H1 (cell line): ENCODE results near the gene RRM2. TPM values are rescaled to one million over a fixed set of nuclear protein-coding genes. Genes with fewer than 3 reads are reported as not detected.

Source experiments
- CTCF ChIA-PET: fragments of 300-600 bp; sonication (Branson Sonifier 250); formaldehyde crosslinking; loops from one replicate; lab custom pipeline; 2021; ENCODE audit not compliant: partially characterized antibody; lab: Charles Lee
- POLR2A ChIA-PET: fragments of 300-600 bp; sonication (Branson Sonifier 250); formaldehyde crosslinking; loops from one replicate; lab custom pipeline; 2021; ENCODE audit warnings: inconsistent platforms; ENCODE audit not compliant: partially characterized antibody; lab: Charles Lee
- DNase-seq, 2 experiments: peaks; one replicate each; pipeline versions ENCODE4 v3.0.0 to v3.0.0-alpha.2; 2010 to 2022; ENCODE audit warnings: low spot score in 2 of 2, low read depth in 1 of 2, mixed read lengths in 1 of 2
- FAIRE-seq: peaks from 2 replicates; lab custom pipeline; 2011; peaks lifted over from hg19 to GRCh38; lab: Jason Lieb, UNC
- H2AFZ ChIP-seq: 2 replicates; pipeline ENCODE4 v1.8.1; 2012; ENCODE audit warnings: low read length, inconsistent platforms
- H2AK5ac ChIP-seq: 2 replicates; pipeline ENCODE4 v1.6.1; 2013; ENCODE audit warnings: low read depth, low read length
- H2BK120ac ChIP-seq: replicated peaks from 2 replicates; pipeline ENCODE3; 2013; ENCODE audit warnings: low read depth, low read length, inconsistent platforms
- H2BK12ac ChIP-seq: 2 replicates; pipeline ENCODE4 v1.6.1; 2013; ENCODE audit warnings: low read depth, low read length
- H2BK15ac ChIP-seq: 2 replicates; pipeline ENCODE4 v1.6.1; 2013; ENCODE audit warnings: low read length
- H2BK20ac ChIP-seq: 2 replicates; pipeline ENCODE4 v1.6.1; 2013; ENCODE audit warnings: low read length
- H2BK5ac ChIP-seq: 2 replicates; pipeline ENCODE4 v1.6.1; 2013; ENCODE audit warnings: low read depth, low read length
- H3K14ac ChIP-seq: 2 replicates; pipeline ENCODE4 v1.6.1; 2013; ENCODE audit warnings: inconsistent platforms; ENCODE audit not compliant: insufficient read length
- H3K18ac ChIP-seq: 2 replicates; pipeline ENCODE4 v1.6.1; 2013; ENCODE audit warnings: low read length; ENCODE audit errors: extremely low read depth
- H3K23ac ChIP-seq: 2 replicates; pipeline ENCODE4 v1.6.1; 2013; ENCODE audit warnings: inconsistent platforms; ENCODE audit not compliant: insufficient read length
- H3K23me2 ChIP-seq: 2 replicates; pipeline ENCODE4 v1.6.1; 2013; ENCODE audit warnings: low read depth, low read length
- H3K27ac ChIP-seq: 2 replicates; pipeline ENCODE4 v1.6.1; 2011; ENCODE audit warnings: low read depth, low read length, inconsistent platforms
- H3K27me3 ChIP-seq, 4 experiments: replicated peaks in 1 of 4; 1 replicate in 1 of 4; 2 replicates in 3 of 4; pipeline versions ENCODE4 v1.6.1 to v1.8.1; 2011 to 2013; ENCODE audit warnings: low read length in 3 of 4, mild to moderate bottlenecking in 3 of 4, inconsistent platforms in 2 of 4, mixed read lengths in 2 of 4, moderate library complexity in 1 of 4; ENCODE audit not compliant: control insufficient read depth in 3 of 4, insufficient read depth in 3 of 4; ENCODE audit errors: extremely low read depth in 1 of 4
- H3K36me3 ChIP-seq, 4 experiments: 2 replicates each; pipeline versions ENCODE4 v1.6.1 to v1.8.1; 2011 to 2013; ENCODE audit warnings: mild to moderate bottlenecking in 4 of 4, low read length in 3 of 4, moderate library complexity in 2 of 4, control low read depth in 1 of 4, inconsistent platforms in 1 of 4; ENCODE audit not compliant: insufficient read depth in 4 of 4, control insufficient read depth in 2 of 4
- H3K4ac ChIP-seq: replicated peaks from 2 replicates; pipeline ENCODE3; 2013; ENCODE audit warnings: low read length, low read depth, mixed read lengths, inconsistent platforms; ENCODE audit not compliant: insufficient read length
- H3K4me1 ChIP-seq, 4 experiments: replicated peaks in 1 of 4; 1 replicate in 1 of 4; 2 replicates in 3 of 4; pipeline versions ENCODE4 v1.6.1 to v1.8.1; 2011 to 2013; ENCODE audit warnings: low read length in 3 of 4, inconsistent platforms in 2 of 4, mixed read lengths in 1 of 4; ENCODE audit not compliant: insufficient read depth in 4 of 4, control insufficient read depth in 3 of 4
- H3K4me2 ChIP-seq, 2 experiments: 2 replicates each; pipeline versions ENCODE4 v1.6.1 to v1.8.1; 2011 to 2013; ENCODE audit warnings: low read depth in 2 of 2, low read length in 2 of 2, control low read depth in 1 of 2, inconsistent platforms in 1 of 2, mild to moderate bottlenecking in 1 of 2; ENCODE audit not compliant: insufficient read depth in 1 of 2
- H3K4me3 ChIP-seq, 4 experiments: fragments of 200-600, 300-600 bp in 1 of 4; sonication (generic), shearing (Covaris generic), sonication (Bioruptor Twin) in 1 of 4; 2 replicates each; pipeline versions ENCODE4 v1.5.1 to v1.8.1; 2011 to 2016; ENCODE audit warnings: low read length in 4 of 4, low read depth in 3 of 4, control low read depth in 2 of 4, inconsistent platforms in 2 of 4, mild to moderate bottlenecking in 2 of 4, mixed read lengths in 1 of 4, moderate library complexity in 1 of 4; ENCODE audit not compliant: insufficient read depth in 2 of 4; ENCODE audit errors: extremely low read depth in 1 of 4
- H3K56ac ChIP-seq: replicated peaks from 2 replicates; pipeline ENCODE3; 2013; ENCODE audit warnings: low read depth, mild to moderate bottlenecking, mixed read lengths, low read length, inconsistent platforms; ENCODE audit not compliant: insufficient read length
- H3K79me1 ChIP-seq: 2 replicates; pipeline ENCODE4 v1.6.1; 2013; ENCODE audit warnings: low read depth, low read length, control low read depth
- H3K79me2 ChIP-seq, 2 experiments: 2 replicates each; pipeline versions ENCODE4 v1.6.1 to v1.8.1; 2012 to 2013; ENCODE audit warnings: low read length in 2 of 2, mild to moderate bottlenecking in 2 of 2, inconsistent platforms in 1 of 2; ENCODE audit not compliant: insufficient read depth in 2 of 2, control insufficient read depth in 1 of 2
- H3K9ac ChIP-seq, 4 experiments: replicated peaks in 1 of 4; 1 replicate in 1 of 4; 2 replicates in 3 of 4; pipeline versions ENCODE4 v1.6.1 to v1.8.1; 2011 to 2013; ENCODE audit warnings: low read depth in 3 of 4, low read length in 3 of 4, control low read depth in 2 of 4, mild to moderate bottlenecking in 2 of 4, moderate library complexity in 2 of 4, inconsistent platforms in 1 of 4; ENCODE audit errors: extremely low read depth in 1 of 4
- H3K9me3 ChIP-seq, 2 experiments: 2 replicates each; pipeline versions ENCODE4 v1.6.1 to v1.8.1; 2012 to 2013; ENCODE audit warnings: mild to moderate bottlenecking in 2 of 2, moderate library complexity in 2 of 2, control low read depth in 1 of 2, inconsistent platforms in 1 of 2, low read depth in 1 of 2, low read length in 1 of 2, mixed read lengths in 1 of 2; ENCODE audit not compliant: insufficient read depth in 2 of 2
- H4K20me1 ChIP-seq, 2 experiments: replicated peaks in 1 of 2; 2 replicates each; pipeline versions ENCODE3 to v1.8.1; 2011 to 2013; ENCODE audit warnings: inconsistent platforms in 2 of 2, low read length in 2 of 2, mild to moderate bottlenecking in 1 of 2; ENCODE audit not compliant: insufficient read depth in 2 of 2, control insufficient read depth in 1 of 2
- H4K5ac ChIP-seq: 2 replicates; pipeline ENCODE4 v1.6.1; 2013; ENCODE audit warnings: low read length, low read depth, mixed read lengths, inconsistent platforms; ENCODE audit not compliant: insufficient read length
- H4K8ac ChIP-seq: 2 replicates; pipeline ENCODE4 v1.8.0; 2013; ENCODE audit warnings: mild to moderate bottlenecking, moderate library complexity, low read length, inconsistent platforms; ENCODE audit not compliant: insufficient read depth; ENCODE audit errors: extremely low read depth
- H4K91ac ChIP-seq: replicated peaks from 2 replicates; pipeline ENCODE3; 2013; ENCODE audit warnings: low read length, mixed read lengths, inconsistent platforms; ENCODE audit not compliant: insufficient read length
- BCL11A ChIP-seq, 2 experiments: IDR thresholded peaks; one replicate each; pipeline ENCODE4 v1.6.1; 2011; ENCODE audit warnings: low read depth in 2 of 2, low read length in 2 of 2, mild to moderate bottlenecking in 2 of 2
- GTF2F1 ChIP-seq: IDR thresholded peaks from 2 replicates; pipeline ENCODE4 v1.6.1; 2012; ENCODE audit warnings: low read depth, low read length, improper control_type of control experiment, borderline replicate concordance
- POLR2A ChIP-seq, 2 experiments: IDR thresholded peaks; 1 replicate in 1 of 2; 2 replicates in 1 of 2; pipeline ENCODE4 v1.6.1; 2011; ENCODE audit warnings: low read depth in 2 of 2, low read length in 2 of 2, mild to moderate bottlenecking in 2 of 2; ENCODE audit errors: control extremely low read depth in 1 of 2
- TAF1 ChIP-seq: IDR thresholded peaks from 2 replicates; pipeline ENCODE4 v1.6.1; 2011; ENCODE audit warnings: mild to moderate bottlenecking, low read depth, low read length
- WGBS, 2 experiments: shearing (Covaris generic) in 1 of 2; methylation state at CpG; one replicate each; pipeline versions ENCODE4 v1.1.6 to v1.1.7; 2013 to 2015; ENCODE audit warnings: low lambda C conversion rate in 2 of 2, mixed read lengths in 2 of 2, inconsistent platforms in 1 of 2, low coverage in 1 of 2, missing lambda C conversion rate in 1 of 2; ENCODE audit not compliant: insufficient replicate concordance in 2 of 2, insufficient coverage in 1 of 2, insufficient read length in 1 of 2; ENCODE audit errors: extremely low coverage in 1 of 2, missing lambda C conversion rate in 1 of 2; 5-methylcytosine and 5-hydroxymethylcytosine counted together
- polyA plus RNA-seq, 7 experiments: library from polyadenylated mRNA; depleted of rRNA in 3 of 7; stranded (reverse) in 5 of 7; unstranded in 2 of 7; fragments of >200 nt in 5 of 7; fragments of 200-250 nt in 2 of 7; gene quantifications; 1 replicate in 5 of 7; 2 replicates in 1 of 7; 4 replicates in 1 of 7; pipeline versions ENCODE4 v1.2.1 to v1.2.3, GENCODE V29; 2011 to 2013; ENCODE audit warnings: missing spikeins in 2 of 7, mixed read lengths in 2 of 7
- total RNA-seq: library from RNA; stranded (reverse); fragmentation: NEBNext Ultra II Directional; extraction: Animal tissue kit (Norgen Biotek cat#: 25700); gene quantifications from 2 replicates; pipeline ENCODE4 v1.2.1, GENCODE V29; 2021

RRM2 gene
- total and polyA plus RNA-seq, 2 of the 8 experiments (the other 6 are each of a cell fraction or from before 2014, with no cell fraction given) = 37.7 to 215 TPM

DNA sequence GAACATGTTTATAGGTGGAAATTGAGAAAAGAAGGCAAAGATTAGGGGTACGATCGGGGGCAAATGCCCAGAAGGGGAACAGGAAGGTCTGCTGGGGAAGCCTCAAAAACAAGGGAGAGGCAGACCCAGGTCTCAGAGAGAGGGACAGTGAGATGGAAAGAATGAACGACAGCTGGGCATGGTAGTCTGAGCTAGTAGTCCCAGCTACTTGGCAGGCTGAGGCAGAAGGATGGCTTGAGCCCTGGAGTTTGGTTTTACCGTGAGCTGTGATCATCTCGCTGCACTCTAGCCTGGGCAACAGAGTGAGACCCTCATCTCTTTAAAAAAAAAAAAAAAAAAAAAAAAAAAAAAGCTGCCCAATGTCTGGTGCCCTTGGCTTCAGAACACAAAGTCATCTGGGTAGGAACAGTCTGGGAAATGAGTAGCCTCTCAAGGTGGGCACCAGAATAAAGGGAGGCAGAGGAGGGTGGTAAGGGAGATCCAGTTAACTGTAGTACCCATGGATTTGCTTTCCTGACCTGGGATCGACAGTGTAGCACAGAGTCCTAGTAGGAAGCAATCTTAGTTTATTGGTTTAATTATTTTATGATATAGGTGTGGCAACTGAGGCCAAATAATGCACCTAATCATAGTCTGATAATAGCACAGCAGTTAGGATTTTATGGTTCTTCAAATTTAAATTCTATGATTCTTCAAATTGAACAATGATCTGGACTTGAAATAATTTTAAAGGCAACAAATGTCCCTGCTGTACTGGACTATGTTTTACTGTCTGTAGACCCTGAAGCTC is 3.5 kb downstream of the RRM2 start:
- CTCF ChIA-PET = interaction anchor here (0.7 to 12.5 kb wide), 14 partner anchors 16 to 322 kb away, joined by 3 to 141 read pairs (median 3); no protein-coding TSS in a partner anchor
- Histone ChIP-seq H3K18ac (no peak overlapping the region), H3K4me3 (no peak overlapping the region), H3K27me3 (no peaks in the 10 kb centered on the region), H3K79me1 (peaks cover 11% of the 10 kb centered on the region), H3K23me2 (peaks cover 13% of the 10 kb centered on the region), H3K36me3 (peaks cover 26 to 73% (median 54%) of the 10 kb centered on the region in 4 experiments), H2BK12ac (no peak overlapping the region), H2AK5ac (no peak overlapping the region), H3K9ac (no peak overlapping the region), H2BK20ac (no peak overlapping the region), H4K20me1 (peaks cover 6 to 21% of the 10 kb centered on the region in 2 experiments), H2BK15ac (no peak overlapping the region), H3K9me3 (no peaks in the 10 kb centered on the region), H4K91ac (no peak overlapping the region), H3K56ac (no peak overlapping the region), H2AFZ (no peak overlapping the region), H3K14ac (no peak overlapping the region), H2BK5ac (no peak overlapping the region), H3K79me2 (peaks cover 0 to 39% of the 10 kb centered on the region in 2 experiments; a peak in 3 of 4 replicates), H3K27ac (no peak overlapping the region), H4K5ac (no peak overlapping the region), H2BK120ac (no peak overlapping the region), H3K23ac (no peak overlapping the region), H3K4me2 (no peak overlapping the region), H3K4ac (no peak overlapping the region), H4K8ac (no peak overlapping the region), H3K4me1 (peaks cover 0 to 6% (median 3%) of the 10 kb centered on the region in 4 experiments; a peak in 5 of 7 replicates)
- WGBS, 2 experiments = 97% methylated on average over 6 of the region's 6 CpGs; no CpG with 5 or more reads in 1 of the 2 experiments
- POLR2A ChIA-PET = interaction anchor here (0.7 to 8.9 kb wide), 4 partner anchors 8 to 301 kb away, joined by 3 to 87 read pairs (median 4); no protein-coding TSS in a partner anchor
- no peak for DNase-seq
- FAIRE-seq = no peak
- TF ChIP-seq TAF1 = no peak
- no peak for TF ChIP-seq BCL11A (IDR thresholded peaks at IDR 0.05; ENCODE audit: low read depth in 2 of 2, low read length in 2 of 2)
- no peak for TF ChIP-seq GTF2F1
- peak in 1 of 2 experiments; percentile 42; a peak in 1 of 3 replicates for TF ChIP-seq POLR2A (IDR thresholded peaks at IDR 0.05; ENCODE audit: control extremely low read depth in 1 of 2, low read depth in 2 of 2, low read length in 2 of 2)
